Endothelial cell of umbilical vein (primary cell): ENCODE measurements around the gene PTTG2. TPM values are rescaled to one million over a fixed set of nuclear protein-coding genes. Genes with fewer than 3 reads are reported as not detected.

Experiments
- BruUV-seq: library from RNA; stranded (reverse); fragments of 400-500 nt; replicated peaks from 2 replicates; lab custom pipeline; 2021; lab: Mats Ljungman, UMichigan
- CTCF ChIA-PET: fragments of 300-600, 350-600 bp; sonication (Branson Sonifier 250); formaldehyde crosslinking; loops from one replicate; lab custom pipeline; 2021; ENCODE audit warnings: antibody characterized with exemption, inconsistent platforms; lab: Charles Lee
- POLR2A ChIA-PET: fragments of 300-600, 350-600 bp; sonication (Branson Sonifier 250); formaldehyde crosslinking; loops from one replicate; lab custom pipeline; 2021; ENCODE audit warnings: antibody characterized with exemption, inconsistent platforms; lab: Charles Lee
- DNase-seq: peaks from one replicate; pipeline ENCODE4 v3.0.0-alpha.2; 2011; ENCODE audit warnings: low read depth, low spot score
- FAIRE-seq: peaks from 2 replicates; lab custom pipeline; 2011; peaks lifted over from hg19 to GRCh38; lab: Jason Lieb, UNC
- H2AFZ ChIP-seq: 2 replicates; pipeline ENCODE4 v1.6.0; 2012; ENCODE audit warnings: low read depth, low read length, control low read depth, inconsistent platforms
- H3K27ac ChIP-seq: 2 replicates; pipeline ENCODE4 v1.5.1; 2011; ENCODE audit warnings: low read depth, mild to moderate bottlenecking, control low read depth, low read length, moderate library complexity; ENCODE audit not compliant: insufficient read depth
- H3K27me3 ChIP-seq, 2 experiments: 2 replicates each; pipeline versions ENCODE4 v1.6.0 to v1.6.1; 2011; ENCODE audit warnings: low read length in 2 of 2, mixed read lengths in 1 of 2; ENCODE audit not compliant: control insufficient read depth in 2 of 2, insufficient read depth in 2 of 2
- H3K36me3 ChIP-seq, 2 experiments: 2 replicates in 1 of 2; 3 replicates in 1 of 2; pipeline ENCODE4 v1.5.1; 2011; ENCODE audit warnings: low read length in 2 of 2, mild to moderate bottlenecking in 1 of 2, moderate library complexity in 1 of 2; ENCODE audit not compliant: control insufficient read depth in 2 of 2, insufficient read depth in 2 of 2; ENCODE audit errors: extremely low read depth in 1 of 2
- H3K4me1 ChIP-seq: 3 replicates; pipeline ENCODE4 v1.5.1; 2011; ENCODE audit warnings: mild to moderate bottlenecking, low read length; ENCODE audit not compliant: control insufficient read depth, insufficient read depth; ENCODE audit errors: extremely low read depth
- H3K4me2 ChIP-seq: 2 replicates; pipeline ENCODE4 v1.6.1; 2011; ENCODE audit warnings: low read length, control low read depth, mixed read lengths; ENCODE audit not compliant: insufficient read depth
- H3K4me3 ChIP-seq, 3 experiments: fragments of 200-600 bp in 1 of 3; sonication (generic), shearing (Covaris generic) in 1 of 3; replicated peaks in 1 of 3; 2 replicates each; pipeline ENCODE4 v1.5.1; 2011 to 2016; ENCODE audit warnings: control low read depth in 3 of 3, low read length in 3 of 3, mild to moderate bottlenecking in 2 of 3, inconsistent platforms in 1 of 3, low read depth in 1 of 3, moderate library complexity in 1 of 3; ENCODE audit not compliant: insufficient read depth in 1 of 3
- H3K79me2 ChIP-seq: 2 replicates; pipeline ENCODE4 v1.6.0; 2012; ENCODE audit warnings: low read length, inconsistent platforms; ENCODE audit not compliant: control insufficient read depth, insufficient read depth
- H3K9ac ChIP-seq: replicated peaks from 2 replicates; pipeline ENCODE3; 2011; ENCODE audit warnings: low read length, control low read depth; ENCODE audit not compliant: insufficient read depth; ENCODE audit errors: extremely low read depth
- H3K9me1 ChIP-seq: replicated peaks from 3 replicates; pipeline ENCODE4 v1.6.0; 2011; ENCODE audit warnings: mild to moderate bottlenecking, low read length; ENCODE audit not compliant: control insufficient read depth, insufficient read depth; ENCODE audit errors: extremely low read depth
- H3K9me3 ChIP-seq: replicated peaks from 2 replicates; pipeline ENCODE4 v1.5.1; 2012; ENCODE audit warnings: low read length, inconsistent platforms; ENCODE audit not compliant: control insufficient read depth, insufficient read depth
- H4K20me1 ChIP-seq: replicated peaks from 2 replicates; pipeline ENCODE3; 2011; ENCODE audit warnings: mild to moderate bottlenecking, low read length; ENCODE audit not compliant: control insufficient read depth, insufficient read depth; ENCODE audit errors: extremely low read depth
- EZH2 ChIP-seq: IDR thresholded peaks from 2 replicates; pipeline ENCODE4 v1.6.1; 2012; ENCODE audit warnings: borderline replicate concordance, low read depth, mild to moderate bottlenecking, moderate library complexity, low read length, inconsistent platforms; ENCODE audit not compliant: severe bottlenecking
- FOS ChIP-seq: IDR thresholded peaks from 2 replicates; pipeline ENCODE4 v1.6.1; 2011; ENCODE audit warnings: mild to moderate bottlenecking, low read length, moderate library complexity, borderline replicate concordance; ENCODE audit not compliant: insufficient read depth
- GATA2 ChIP-seq: IDR thresholded peaks from 2 replicates; pipeline ENCODE4 v1.7.0; 2011; ENCODE audit warnings: low read depth, mild to moderate bottlenecking, moderate library complexity, mixed read lengths, low read length; ENCODE audit not compliant: insufficient read length, insufficient read depth
- JUN ChIP-seq: IDR thresholded peaks from 2 replicates; pipeline ENCODE4 v1.6.1; 2011; ENCODE audit warnings: borderline replicate concordance, low read depth; ENCODE audit not compliant: insufficient read length, insufficient read depth
- MYC ChIP-seq: IDR thresholded peaks from one replicate; pipeline ENCODE4 v1.6.1; 2011; ENCODE audit warnings: mild to moderate bottlenecking, low read depth, low read length
- POLR2A ChIP-seq: IDR thresholded peaks from 2 replicates; pipeline ENCODE4 v1.6.1; 2012; ENCODE audit warnings: low read depth, mild to moderate bottlenecking, control low read depth, low read length
- POLR2AphosphoS5 ChIP-seq: IDR thresholded peaks from 2 replicates; pipeline ENCODE4 v1.6.1; 2012; ENCODE audit warnings: low read depth, mild to moderate bottlenecking, control low read depth, low read length, moderate library complexity; ENCODE audit not compliant: insufficient read depth
- dilution Hi-C: fragments of 300-500 bp; cut with MboI; formaldehyde crosslinking; loops from one replicate; pipeline ENCODE4 v1.15.0; 2019; ENCODE audit warnings: low sequenced_read_pairs; ENCODE audit not compliant: extremely low pct_ligation_motif_present
- intact Hi-C: fragments of 100-400 bp; cut with micrococcal nuclease; formaldehyde crosslinking; loops from one replicate; pipeline ENCODE4 v1.10.0; 2022
- polyA plus RNA-seq, 4 experiments: library from polyadenylated mRNA; depleted of rRNA in 3 of 4; stranded (reverse) in 3 of 4; unstranded in 1 of 4; fragments of >200 nt; gene quantifications; 2 replicates each; pipeline versions ENCODE4 v1.2.1 to v1.2.3, GENCODE V29; 2011 to 2012; ENCODE audit warnings: missing spikeins in 1 of 4
- total RNA-seq: library from RNA; stranded (reverse); gene quantifications from 2 replicates; pipeline ENCODE4 v1.2.3, GENCODE V29; 2021
- TF ChIP-seq, protein P1 (sequence below): IDR thresholded peaks from 2 replicates; pipeline ENCODE4 v1.6.1; 2011; ENCODE audit not compliant: insufficient read depth, insufficient read length
- TF ChIP-seq, protein P2 (sequence below), 2 donors: IDR thresholded peaks; 1 replicate in 1 of 2; 2 replicates in 1 of 2; pipeline ENCODE4 v1.5.1; 2011; ENCODE audit warnings: low read length in 2 of 2, mild to moderate bottlenecking in 2 of 2, moderate library complexity in 2 of 2, control low read depth in 1 of 2, inconsistent platforms in 1 of 2, low read depth in 1 of 2; ENCODE audit not compliant: insufficient read depth in 1 of 2; ENCODE audit errors: extremely low read depth in 1 of 2

Gene PTTG2
- total and polyA plus RNA-seq, 2 donors (not counting 3 experiments of a cell fraction or from before 2014, with no cell fraction given), result not detected

DNA sequence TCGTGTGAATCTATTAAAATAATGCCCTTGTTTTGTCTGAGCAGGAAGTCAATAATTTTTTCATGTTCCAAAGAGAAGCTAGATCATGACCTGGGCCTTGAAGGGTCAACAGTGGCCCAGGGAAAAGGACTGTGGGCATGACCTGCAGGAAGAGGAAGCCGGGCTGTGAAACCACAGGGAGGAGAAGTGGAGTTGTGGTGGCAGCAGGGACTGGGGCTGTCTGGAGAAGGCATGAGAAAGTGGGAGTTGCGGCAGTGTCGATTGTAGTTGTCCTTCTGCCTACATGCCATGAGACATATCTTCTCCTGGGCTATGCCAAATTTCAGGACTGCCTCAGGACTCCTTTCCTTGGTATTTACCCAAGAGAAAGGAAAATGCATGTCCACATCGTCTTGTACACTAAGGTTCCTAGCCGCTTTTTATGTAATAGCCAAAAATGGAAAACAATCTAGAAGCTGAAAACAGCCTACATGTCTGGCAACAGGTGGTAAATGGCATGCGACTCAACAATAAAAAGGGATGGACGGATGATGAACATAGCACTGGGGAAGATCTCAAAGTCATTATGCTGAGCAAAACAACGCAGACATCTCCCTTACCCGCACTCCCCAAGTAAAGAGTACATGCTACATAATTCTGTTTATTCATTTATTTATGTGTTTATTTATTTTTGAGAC lies 13.6 kb upstream of the PTTG2 start:
- H3K9me1 ChIP-seq, result no peaks in the 10 kb centered on the region
- H4K20me1 ChIP-seq, result no peaks in the 10 kb centered on the region
- no peaks in the 10 kb centered on the region for H3K9me3 ChIP-seq
- TF ChIP-seq EZH2 (no peak), POLR2AphosphoS5 (no peak), MYC (no peak), GATA2 (no peak), JUN (no peak), FOS (no peak), POLR2A (no peak)
- TF ChIP-seq, protein P1, sequence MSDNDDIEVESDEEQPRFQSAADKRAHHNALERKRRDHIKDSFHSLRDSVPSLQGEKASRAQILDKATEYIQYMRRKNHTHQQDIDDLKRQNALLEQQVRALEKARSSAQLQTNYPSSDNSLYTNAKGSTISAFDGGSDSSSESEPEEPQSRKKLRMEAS, result no peak
- TF ChIP-seq, protein P2, sequence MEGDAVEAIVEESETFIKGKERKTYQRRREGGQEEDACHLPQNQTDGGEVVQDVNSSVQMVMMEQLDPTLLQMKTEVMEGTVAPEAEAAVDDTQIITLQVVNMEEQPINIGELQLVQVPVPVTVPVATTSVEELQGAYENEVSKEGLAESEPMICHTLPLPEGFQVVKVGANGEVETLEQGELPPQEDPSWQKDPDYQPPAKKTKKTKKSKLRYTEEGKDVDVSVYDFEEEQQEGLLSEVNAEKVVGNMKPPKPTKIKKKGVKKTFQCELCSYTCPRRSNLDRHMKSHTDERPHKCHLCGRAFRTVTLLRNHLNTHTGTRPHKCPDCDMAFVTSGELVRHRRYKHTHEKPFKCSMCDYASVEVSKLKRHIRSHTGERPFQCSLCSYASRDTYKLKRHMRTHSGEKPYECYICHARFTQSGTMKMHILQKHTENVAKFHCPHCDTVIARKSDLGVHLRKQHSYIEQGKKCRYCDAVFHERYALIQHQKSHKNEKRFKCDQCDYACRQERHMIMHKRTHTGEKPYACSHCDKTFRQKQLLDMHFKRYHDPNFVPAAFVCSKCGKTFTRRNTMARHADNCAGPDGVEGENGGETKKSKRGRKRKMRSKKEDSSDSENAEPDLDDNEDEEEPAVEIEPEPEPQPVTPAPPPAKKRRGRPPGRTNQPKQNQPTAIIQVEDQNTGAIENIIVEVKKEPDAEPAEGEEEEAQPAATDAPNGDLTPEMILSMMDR (IDR thresholded peaks at IDR 0.05; ENCODE audit: extremely low read depth in 1 of 2, insufficient read depth in 1 of 2, low read depth in 1 of 2, low read length in 2 of 2), result no peak
- no peak overlapping the region for H3K27ac ChIP-seq
- BruUV-seq, result no TSS peak
- DNase-seq (no peak), FAIRE-seq (no peak)
- H3K4me1 ChIP-seq, result no peaks in the 10 kb centered on the region
- no peak overlapping the region for H3K9ac ChIP-seq
- intact Hi-C loops (no loop called here), dilution Hi-C loops (no loop called here)
- ChIA-PET POLR2A (no interaction called here), CTCF (no interaction called here)
- no peaks in the 10 kb centered on the region for H3K27me3 ChIP-seq
- no peak overlapping the region for H3K4me2 ChIP-seq
- no peaks in the 10 kb centered on the region for H3K36me3 ChIP-seq
- H3K4me3 ChIP-seq, result no peak overlapping the region
- no peaks in the 10 kb centered on the region for H3K79me2 ChIP-seq
- no peak overlapping the region for H2AFZ ChIP-seq
